ENCODE results near the gene CYB5RL. TPM values are rescaled to one million over a fixed set of nuclear protein-coding genes. Genes with fewer than 3 reads are reported as not detected.

The CYB5RL gene
- total RNA-seq, 1 donor from 2014 or later, result 6.7 TPM

DNA sequence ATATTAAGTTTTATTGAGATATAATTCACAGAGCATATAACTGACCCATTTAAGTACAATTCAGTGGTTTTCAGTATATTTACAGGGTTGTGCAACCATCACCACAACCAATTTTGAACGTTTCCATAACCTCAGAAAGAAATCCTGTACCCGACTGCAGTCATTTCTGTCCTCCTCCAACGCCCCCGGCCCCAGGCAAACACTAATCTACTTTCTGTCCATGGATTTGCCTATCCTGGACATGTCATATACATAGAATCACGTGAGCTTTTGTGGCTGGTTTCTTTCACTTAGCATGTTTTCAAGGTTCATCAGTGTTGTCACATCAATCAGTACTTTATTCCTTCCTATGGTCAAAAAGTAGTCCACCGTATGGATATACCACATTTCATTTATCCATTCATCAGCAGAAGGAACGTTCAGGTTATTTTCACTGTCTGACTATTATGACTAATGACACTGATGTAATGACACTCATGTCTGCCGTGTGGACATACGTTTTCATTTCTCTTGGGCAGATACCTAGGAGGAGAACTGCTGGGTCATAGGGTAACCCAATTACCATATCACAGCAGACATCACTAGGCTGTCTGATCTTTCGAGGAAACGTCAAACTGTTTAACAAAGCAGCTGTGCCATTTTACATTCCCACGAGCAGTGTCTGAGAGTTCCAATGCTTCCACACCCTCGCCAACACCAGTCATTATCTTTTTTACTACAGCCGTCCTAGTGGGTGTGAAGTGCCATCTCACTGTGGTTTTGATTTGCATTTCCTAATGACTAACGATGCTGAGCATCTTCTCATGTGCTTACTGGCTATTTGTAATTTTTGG, 30.9 kb upstream of the CYB5RL start:
- TF ChIP-seq, protein P1, sequence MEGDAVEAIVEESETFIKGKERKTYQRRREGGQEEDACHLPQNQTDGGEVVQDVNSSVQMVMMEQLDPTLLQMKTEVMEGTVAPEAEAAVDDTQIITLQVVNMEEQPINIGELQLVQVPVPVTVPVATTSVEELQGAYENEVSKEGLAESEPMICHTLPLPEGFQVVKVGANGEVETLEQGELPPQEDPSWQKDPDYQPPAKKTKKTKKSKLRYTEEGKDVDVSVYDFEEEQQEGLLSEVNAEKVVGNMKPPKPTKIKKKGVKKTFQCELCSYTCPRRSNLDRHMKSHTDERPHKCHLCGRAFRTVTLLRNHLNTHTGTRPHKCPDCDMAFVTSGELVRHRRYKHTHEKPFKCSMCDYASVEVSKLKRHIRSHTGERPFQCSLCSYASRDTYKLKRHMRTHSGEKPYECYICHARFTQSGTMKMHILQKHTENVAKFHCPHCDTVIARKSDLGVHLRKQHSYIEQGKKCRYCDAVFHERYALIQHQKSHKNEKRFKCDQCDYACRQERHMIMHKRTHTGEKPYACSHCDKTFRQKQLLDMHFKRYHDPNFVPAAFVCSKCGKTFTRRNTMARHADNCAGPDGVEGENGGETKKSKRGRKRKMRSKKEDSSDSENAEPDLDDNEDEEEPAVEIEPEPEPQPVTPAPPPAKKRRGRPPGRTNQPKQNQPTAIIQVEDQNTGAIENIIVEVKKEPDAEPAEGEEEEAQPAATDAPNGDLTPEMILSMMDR (IDR thresholded peaks at IDR 0.05; ENCODE audit: unreplicated experiment), result no peak
- Mint-ChIP-seq H3K4me1 (ENCODE audit: unreplicated experiment) (peaks cover 4% of the 10 kb centered on the region), H3K9me3 (ENCODE audit: unreplicated experiment) (no peaks in the 10 kb centered on the region), H3K36me3 (ENCODE audit: low read depth, unreplicated experiment) (peaks cover 16% of the 10 kb centered on the region), H3K27me3 (ENCODE audit: unreplicated experiment) (peaks cover 4% of the 10 kb centered on the region), H3K27ac (ENCODE audit: unreplicated experiment) (peak overlapping the region; percentile 19), H3K4me3 (ENCODE audit: unreplicated experiment) (no peak overlapping the region)
- no peak for DNase-seq (ENCODE audit: low spot score)

DNA sequence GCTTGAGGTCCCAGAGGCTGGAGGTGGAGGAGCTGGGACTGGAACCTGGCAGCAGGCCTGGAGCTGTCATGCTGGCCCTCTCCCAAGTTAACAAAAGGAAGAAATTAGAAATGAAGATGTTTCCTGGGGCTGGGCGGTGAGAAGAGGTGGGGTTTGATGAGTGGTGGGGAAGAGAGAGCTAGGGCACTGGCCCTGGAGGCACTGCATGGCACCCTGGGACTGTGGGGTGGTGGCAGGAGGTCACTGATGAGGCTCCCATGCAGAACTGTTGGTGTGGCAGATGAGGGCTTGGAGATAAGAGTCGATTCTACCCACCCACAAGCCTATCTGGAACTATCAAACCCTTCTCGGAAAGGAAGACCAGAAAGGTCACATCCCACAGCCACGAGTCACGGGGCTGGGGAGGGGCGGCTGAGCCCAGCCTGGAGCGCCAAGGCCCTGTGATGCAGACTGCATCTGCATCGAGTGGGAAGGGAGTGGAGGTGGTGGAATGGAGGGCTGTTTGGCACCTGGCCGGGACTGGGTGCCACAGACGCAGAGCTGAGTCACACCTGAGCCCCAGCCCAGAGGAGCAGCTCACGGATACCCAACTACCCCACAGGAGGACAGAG, 29.6 kb upstream of the CYB5RL start:
- Mint-ChIP-seq H3K27me3 (ENCODE audit: unreplicated experiment) (peaks cover 6% of the 10 kb centered on the region), H3K27ac (ENCODE audit: unreplicated experiment) (no peak overlapping the region), H3K4me3 (ENCODE audit: unreplicated experiment) (no peak overlapping the region), H3K4me1 (ENCODE audit: unreplicated experiment) (peaks cover 4% of the 10 kb centered on the region), H3K9me3 (ENCODE audit: unreplicated experiment) (no peaks in the 10 kb centered on the region), H3K36me3 (ENCODE audit: low read depth, unreplicated experiment) (peaks cover 16% of the 10 kb centered on the region)
- TF ChIP-seq, protein P1 (IDR thresholded peaks at IDR 0.05; ENCODE audit: unreplicated experiment), result no peak
- DNase-seq (ENCODE audit: low spot score), result no peak

DNA sequence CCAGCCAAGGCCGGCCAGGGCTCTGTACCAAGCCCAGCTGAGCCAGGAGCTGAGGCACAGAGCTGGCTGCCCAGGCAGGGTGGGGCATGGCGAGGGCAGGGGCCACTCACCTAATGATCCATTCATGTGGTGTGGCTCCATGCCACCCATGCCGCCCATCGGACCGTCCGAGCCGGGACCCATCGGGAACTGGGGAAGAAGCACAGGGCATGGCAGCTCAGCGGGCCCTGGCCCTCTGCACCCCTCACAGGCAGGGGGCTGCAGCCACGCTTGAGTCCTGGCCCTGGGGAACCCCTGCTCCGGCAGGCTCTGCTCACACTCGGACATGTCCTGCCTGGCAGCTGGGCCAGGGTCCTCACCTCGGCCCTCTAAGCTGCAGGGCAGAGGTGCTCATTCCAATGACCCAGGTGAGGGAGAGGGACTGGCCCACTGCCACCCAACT, 28.8 kb upstream of the CYB5RL start:
- Mint-ChIP-seq H3K36me3 (ENCODE audit: low read depth, unreplicated experiment) (peaks cover 16% of the 10 kb centered on the region), H3K4me3 (ENCODE audit: unreplicated experiment) (no peak overlapping the region), H3K27ac (ENCODE audit: unreplicated experiment) (no peak overlapping the region), H3K27me3 (ENCODE audit: unreplicated experiment) (peaks cover 6% of the 10 kb centered on the region), H3K9me3 (ENCODE audit: unreplicated experiment) (no peaks in the 10 kb centered on the region), H3K4me1 (ENCODE audit: unreplicated experiment) (peaks cover 4% of the 10 kb centered on the region)
- DNase-seq (ENCODE audit: low spot score), result no peak
- TF ChIP-seq, protein P1 (IDR thresholded peaks at IDR 0.05; ENCODE audit: unreplicated experiment), result no peak

DNA sequence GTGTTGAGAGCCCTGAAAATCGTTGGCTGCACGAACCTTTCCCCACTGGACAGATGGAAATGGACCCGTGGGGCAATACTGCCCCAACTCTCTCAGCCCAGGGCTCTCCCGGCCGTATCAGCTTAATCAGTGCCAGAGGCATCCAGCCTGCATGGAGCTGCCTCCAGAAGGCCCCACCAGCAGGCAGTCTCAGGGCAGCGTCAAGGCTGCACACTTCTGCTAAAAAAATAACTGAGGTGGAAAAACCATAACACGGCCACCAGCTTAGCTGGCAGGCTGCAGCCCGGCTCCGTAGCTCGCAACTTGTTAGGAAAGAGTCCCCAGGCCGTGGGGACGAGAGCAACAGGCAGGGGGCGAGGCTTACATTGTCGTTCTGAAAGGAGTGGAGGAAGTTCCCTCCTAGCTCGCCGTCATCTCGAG, 28.1 kb upstream of the CYB5RL start:
- Mint-ChIP-seq H3K27ac (ENCODE audit: unreplicated experiment) (peak overlapping the region; percentile 18), H3K27me3 (ENCODE audit: unreplicated experiment) (peaks cover 6% of the 10 kb centered on the region), H3K9me3 (ENCODE audit: unreplicated experiment) (no peaks in the 10 kb centered on the region), H3K36me3 (ENCODE audit: low read depth, unreplicated experiment) (peaks cover 16% of the 10 kb centered on the region), H3K4me1 (ENCODE audit: unreplicated experiment) (peaks cover 4% of the 10 kb centered on the region), H3K4me3 (ENCODE audit: unreplicated experiment) (peak overlapping the region; percentile 25)
- TF ChIP-seq, protein P1 (IDR thresholded peaks at IDR 0.05; ENCODE audit: unreplicated experiment), result no peak
- DNase-seq (ENCODE audit: low spot score), result no peak

Data from endothelial cell (in vitro differentiated cells).